ENCODE results near the gene CERS6.

Gene CERS6

GRCh38 chr2:168819050-168819715 lies 363.1 kb downstream of the CERS6 start:
- DNase-seq, result no peak
- WGBS (ENCODE audit: insufficient coverage), result 95% methylated on average over 9 of the region's 10 CpGs
- POLR2A ChIA-PET, result no interaction called here
- H3K4me3 ChIP-seq (ENCODE audit: control insufficient read depth in 1 of 7, extremely low read depth in 1 of 7, insufficient read depth in 4 of 7, low read depth in 2 of 7, low read length in 6 of 7), result no peak overlapping the region
- H3K36me3 ChIP-seq (ENCODE audit: control insufficient read depth in 4 of 4, insufficient read depth in 4 of 4, low read length in 3 of 4), result no peaks in the 10 kb centered on the region
- H3K27ac ChIP-seq (ENCODE audit: insufficient read depth in 1 of 2, low read depth in 1 of 2, low read length in 2 of 2, poor library complexity in 1 of 2, severe bottlenecking in 2 of 2), result no peak overlapping the region
- H3K9me3 ChIP-seq (ENCODE audit: control extremely low read depth in 1 of 5, control insufficient read depth in 4 of 5, insufficient read depth in 2 of 5, low read depth in 1 of 5, low read length in 4 of 5), result no peaks in the 10 kb centered on the region
- no peaks in the 10 kb centered on the region for H3K27me3 ChIP-seq (replicated peaks in 2 of 5; ENCODE audit: control insufficient read depth in 4 of 5, insufficient read depth in 5 of 5, low read length in 4 of 5)
- no peaks in the 10 kb centered on the region for H3K4me1 ChIP-seq (ENCODE audit: control extremely low read depth in 1 of 4, control insufficient read depth in 4 of 4, insufficient read depth in 4 of 4, low read length in 3 of 4)
- CTCF ChIA-PET, result no interaction called here

GRCh38 chr2:168819829-168820489 lies 363.9 kb downstream of the CERS6 start:
- ChIA-PET POLR2A (no interaction called here), CTCF (no interaction called here)
- Histone ChIP-seq H3K36me3 (ENCODE audit: control insufficient read depth in 4 of 4, insufficient read depth in 4 of 4, low read length in 3 of 4) (no peaks in the 10 kb centered on the region), H3K27me3 (replicated peaks in 2 of 5; ENCODE audit: control insufficient read depth in 4 of 5, insufficient read depth in 5 of 5, low read length in 4 of 5) (no peaks in the 10 kb centered on the region), H3K4me3 (ENCODE audit: control insufficient read depth in 1 of 7, extremely low read depth in 1 of 7, insufficient read depth in 4 of 7, low read depth in 2 of 7, low read length in 6 of 7) (no peak overlapping the region), H3K4me1 (ENCODE audit: control extremely low read depth in 1 of 4, control insufficient read depth in 4 of 4, insufficient read depth in 4 of 4, low read length in 3 of 4) (no peaks in the 10 kb centered on the region), H3K27ac (ENCODE audit: insufficient read depth in 1 of 2, low read depth in 1 of 2, low read length in 2 of 2, poor library complexity in 1 of 2, severe bottlenecking in 2 of 2) (no peak overlapping the region), H3K9me3 (ENCODE audit: control extremely low read depth in 1 of 5, control insufficient read depth in 4 of 5, insufficient read depth in 2 of 5, low read depth in 1 of 5, low read length in 4 of 5) (no peaks in the 10 kb centered on the region)
- DNase-seq, result no peak
- WGBS (ENCODE audit: insufficient coverage), result 100% methylated on average over 3 of the region's 6 CpGs

- Histone ChIP-seq H3K4me1 (ENCODE audit: control extremely low read depth in 1 of 4, control insufficient read depth in 4 of 4, insufficient read depth in 4 of 4, low read length in 3 of 4) (no peaks in the 10 kb centered on the region), H3K27me3 (replicated peaks in 2 of 5; ENCODE audit: control insufficient read depth in 4 of 5, insufficient read depth in 5 of 5, low read length in 4 of 5) (no peaks in the 10 kb centered on the region), H3K36me3 (ENCODE audit: control insufficient read depth in 4 of 4, insufficient read depth in 4 of 4, low read length in 3 of 4) (no peaks in the 10 kb centered on the region), H3K27ac (ENCODE audit: insufficient read depth in 1 of 2, low read depth in 1 of 2, low read length in 2 of 2, poor library complexity in 1 of 2, severe bottlenecking in 2 of 2) (no peak overlapping the region), H3K9me3 (ENCODE audit: control extremely low read depth in 1 of 5, control insufficient read depth in 4 of 5, insufficient read depth in 2 of 5, low read depth in 1 of 5, low read length in 4 of 5) (no peaks in the 10 kb centered on the region), H3K4me3 (ENCODE audit: control insufficient read depth in 1 of 7, extremely low read depth in 1 of 7, insufficient read depth in 4 of 7, low read depth in 2 of 7, low read length in 6 of 7) (no peak overlapping the region)
- DNase-seq, result no peak
- ChIA-PET POLR2A (no interaction called here), CTCF (no interaction called here)
- WGBS (ENCODE audit: insufficient coverage), result 93% methylated on average over 8 of the region's 8 CpGs
Observed at GRCh38 chr2:168821577-168821976, 365.5 kb downstream of the CERS6 start.

GRCh38 chr2:168821992-168822391 lies 365.9 kb downstream of the CERS6 start:
- CTCF ChIA-PET, result no interaction called here
- H3K27me3 ChIP-seq (replicated peaks in 2 of 5; ENCODE audit: control insufficient read depth in 4 of 5, insufficient read depth in 5 of 5, low read length in 4 of 5), result no peaks in the 10 kb centered on the region
- WGBS (ENCODE audit: insufficient coverage), result 100% methylated on average over 1 of the region's 1 CpG
- no peak overlapping the region for H3K27ac ChIP-seq (ENCODE audit: insufficient read depth in 1 of 2, low read depth in 1 of 2, low read length in 2 of 2, poor library complexity in 1 of 2, severe bottlenecking in 2 of 2)
- DNase-seq, result no peak
- no peaks in the 10 kb centered on the region for H3K4me1 ChIP-seq (ENCODE audit: control extremely low read depth in 1 of 4, control insufficient read depth in 4 of 4, insufficient read depth in 4 of 4, low read length in 3 of 4)
- no peaks in the 10 kb centered on the region for H3K9me3 ChIP-seq (ENCODE audit: control extremely low read depth in 1 of 5, control insufficient read depth in 4 of 5, insufficient read depth in 2 of 5, low read depth in 1 of 5, low read length in 4 of 5)
- POLR2A ChIA-PET, result no interaction called here
- H3K36me3 ChIP-seq (ENCODE audit: control insufficient read depth in 4 of 4, insufficient read depth in 4 of 4, low read length in 3 of 4), result no peaks in the 10 kb centered on the region
- no peak overlapping the region for H3K4me3 ChIP-seq (ENCODE audit: control insufficient read depth in 1 of 7, extremely low read depth in 1 of 7, insufficient read depth in 4 of 7, low read depth in 2 of 7, low read length in 6 of 7)

Measured in common myeloid progenitor, CD34-positive (primary cell).